Measurements from ENCODE around the gene ESRP2. TPM values are rescaled to one million over a fixed set of nuclear protein-coding genes. Genes with fewer than 3 reads are reported as not detected.
A peak's percentile ranks its signal among the peaks of the same experiment; 100 is the strongest.

ESRP2 gene
- total and polyA plus RNA-seq, 9 of the 15 experiments (the other 6 are each of a cell fraction or from before 2014, with no cell fraction given): 0.05 to 0.15 (median 0.07) TPM; not detected in 6

DNA sequence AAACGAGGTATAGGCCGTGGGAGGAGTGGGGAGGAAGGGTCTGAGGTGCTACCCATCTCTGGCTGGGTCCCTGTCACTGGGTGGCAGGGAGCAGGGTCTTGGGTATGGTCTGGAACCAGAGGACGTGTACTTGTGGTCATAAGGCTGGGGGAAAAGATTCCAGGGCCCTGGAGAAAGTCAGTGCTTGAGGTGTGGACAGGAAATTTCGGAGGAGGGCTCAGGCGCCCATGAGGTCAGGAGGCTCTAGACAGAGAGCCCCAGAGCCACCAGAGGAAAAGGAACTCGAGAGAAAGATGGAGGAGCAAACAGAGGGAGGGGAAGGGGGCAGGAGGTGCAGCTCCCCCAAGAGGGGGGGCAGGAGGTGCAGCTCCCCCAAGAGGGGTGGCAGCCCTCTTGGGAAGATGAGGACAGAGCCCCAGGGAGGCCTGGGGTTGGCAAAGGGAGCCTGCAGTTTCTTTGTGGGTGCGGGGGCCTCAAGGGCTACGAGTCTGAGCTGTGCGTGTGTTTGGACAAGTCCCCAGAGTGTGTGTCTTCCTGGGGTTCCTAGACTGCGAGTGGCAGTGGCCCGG lies 27.7 kb upstream of the ESRP2 start (continued):
- TF ChIP-seq SOX6 (IDR thresholded peaks at IDR 0.05): no peak

GRCh38 chr16:68259007-68259825 lies 23.3 kb upstream of the ESRP2 start:
- no peak for FAIRE-seq
- Histone ChIP-seq H3K27me3 (ENCODE audit: control insufficient read depth in 2 of 2, insufficient read depth in 2 of 2, low read length in 2 of 2) (no peaks in the 10 kb centered on the region), H4K20me1 (replicated peaks; ENCODE audit: control insufficient read depth, insufficient read depth, low read length) (0 out of 2 replicates have a peak, but pooled peaks cover 7% of the 10 kb centered on the region), H3K9ac (ENCODE audit: insufficient read depth in 1 of 2, low read depth in 2 of 2, low read length in 2 of 2) (peak overlapping the region in 1 of 2 experiments; percentile 71; a peak in 2 of 4 replicates), H3K4me1 (replicated peaks in 1 of 2; ENCODE audit: control insufficient read depth in 2 of 2, insufficient read depth in 2 of 2, low read length in 2 of 2) (peaks cover 7 to 15% of the 10 kb centered on the region in 2 experiments), H3K79me2 (ENCODE audit: control insufficient read depth, insufficient read depth, low read length) (peaks cover 13% of the 10 kb centered on the region; the same call in 2 of the 3 replicates), H3K9me1 (ENCODE audit: control insufficient read depth, insufficient read depth, low read length) (peaks cover 4% of the 10 kb centered on the region), H3K4me3 (no peak overlapping the region), H3K9me3 (replicated peaks; ENCODE audit: control insufficient read depth, insufficient read depth, low read depth, low read length) (no peaks in the 10 kb centered on the region), H2AFZ (ENCODE audit: low read depth, low read length) (no peak overlapping the region), H3K27ac (ENCODE audit: extremely low read depth, low read depth, low read length) (no peak overlapping the region), H3K36me3 (ENCODE audit: control insufficient read depth, insufficient read depth, low read length) (peaks cover 18% of the 10 kb centered on the region; the same call in 2 of the 3 replicates), H3K4me2 (ENCODE audit: insufficient read depth, low read length) (no peak overlapping the region)
- BruUV-seq (replicated peaks): no TSS peak
- WGBS (ENCODE audit: insufficient coverage, low coverage, missing lambda C conversion rate): 72% methylated on average over 27 of the region's 27 CpGs
- intact Hi-C loops (cut with micrococcal nuclease) (no loop called here), in situ Hi-C loops (cut with MboI) (no loop called here)
- ChIA-PET POLR2A (interaction anchor here (0.6 to 2.1 kb wide), 2 partner anchors 9 to 587 kb away, joined by 4 to 5 read pairs; no protein-coding TSS in a partner anchor), CTCF (ENCODE audit: low intra/inter-chr PET ratio) (no interaction called here)
- no peak for ATAC-seq
- no peak for DNase-seq (ENCODE audit: extremely low read depth in 1 of 4, low spot score in 3 of 4)
- no peak for TF ChIP-seq GTF2A2 (tag; IDR thresholded peaks at IDR 0.05)
- no peak for TF ChIP-seq FOXM1 (IDR thresholded peaks at IDR 0.05; ENCODE audit: low read depth)
- TF ChIP-seq FOXM1 (CRISPR knock-in tag; IDR thresholded peaks at IDR 0.05; ENCODE audit: low read depth): no peak
- TF ChIP-seq POLR2G (IDR thresholded peaks at IDR 0.05; ENCODE audit: low read depth, low read length): 0 out of 2 replicates have a peak, but pooled peaks have one; percentile 20
- no peak for TF ChIP-seq ELF2 (CRISPR knock-in tag; IDR thresholded peaks at IDR 0.05)

Data from K562 (cell line).